ENCODE measurements around the gene WNT5B.

Gene WNT5B

DNA sequence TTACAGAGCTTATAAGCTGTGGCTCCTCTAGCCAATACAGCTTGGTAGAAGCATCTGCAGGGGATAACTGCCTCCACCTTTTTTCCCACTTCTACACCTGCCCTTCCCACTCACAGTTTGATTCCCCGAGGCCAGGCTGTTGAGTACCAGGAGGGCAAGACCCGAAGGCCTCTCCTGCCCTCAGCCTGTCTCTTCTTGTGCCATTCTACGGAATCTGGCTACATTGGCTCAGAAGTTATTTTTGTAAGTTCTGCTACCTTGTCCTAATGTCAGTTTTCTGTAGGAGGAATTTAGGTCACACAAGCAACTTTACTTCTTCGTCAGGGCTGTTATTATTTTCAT lies 46.4 kb upstream of the WNT5B start:
- Histone ChIP-seq H2AFZ (ENCODE audit: insufficient read depth, low read length, poor library complexity) (no peak overlapping the region), H3K9ac (ENCODE audit: low read length) (no peak overlapping the region), H2BK120ac (ENCODE audit: insufficient read depth, low read length, poor library complexity) (no peak overlapping the region), H3K18ac (ENCODE audit: low read length) (no peak overlapping the region), H3K4me2 (ENCODE audit: low read length) (no peak overlapping the region), H3K4ac (ENCODE audit: low read depth, low read length) (no peak overlapping the region), H4K8ac (ENCODE audit: low read depth, low read length) (no peak overlapping the region), H3K79me1 (ENCODE audit: low read length) (no peaks in the 10 kb centered on the region), H3K36me3 (ENCODE audit: control insufficient read depth in 1 of 2, insufficient read depth in 2 of 2, low read length in 2 of 2) (no peaks in the 10 kb centered on the region), H4K91ac (ENCODE audit: low read depth, low read length) (no peak overlapping the region), H4K12ac (ENCODE audit: low read depth, low read length) (no peak overlapping the region), H3K23ac (ENCODE audit: low read length) (no peak overlapping the region), H2BK12ac (ENCODE audit: low read length) (no peak overlapping the region), H3K27ac (ENCODE audit: low read depth, low read length) (no peak overlapping the region), H3K14ac (ENCODE audit: low read length) (no peak overlapping the region), H2AK5ac (ENCODE audit: low read length) (no peak overlapping the region), H3K27me3 (ENCODE audit: insufficient read depth, low read length) (no peaks in the 10 kb centered on the region), H3K79me2 (ENCODE audit: control insufficient read depth, insufficient read depth, low read length, poor library complexity) (no peaks in the 10 kb centered on the region), H3K4me1 (ENCODE audit: control insufficient read depth in 1 of 2, insufficient read depth in 2 of 2, low read length in 2 of 2) (no peaks in the 10 kb centered on the region), H2BK5ac (ENCODE audit: low read depth, low read length, poor library complexity) (no peak overlapping the region), H3K9me3 (ENCODE audit: insufficient read depth, low read depth, low read length) (peaks cover 1% of the 10 kb centered on the region), H3K4me3 (ENCODE audit: low read depth, low read length) (no peak overlapping the region)
- DNase-seq: no peak
- no CpG with 5 or more reads among the region's 4 CpGs for WGBS (ENCODE audit: extremely low coverage, insufficient coverage, insufficient read length)

DNA sequence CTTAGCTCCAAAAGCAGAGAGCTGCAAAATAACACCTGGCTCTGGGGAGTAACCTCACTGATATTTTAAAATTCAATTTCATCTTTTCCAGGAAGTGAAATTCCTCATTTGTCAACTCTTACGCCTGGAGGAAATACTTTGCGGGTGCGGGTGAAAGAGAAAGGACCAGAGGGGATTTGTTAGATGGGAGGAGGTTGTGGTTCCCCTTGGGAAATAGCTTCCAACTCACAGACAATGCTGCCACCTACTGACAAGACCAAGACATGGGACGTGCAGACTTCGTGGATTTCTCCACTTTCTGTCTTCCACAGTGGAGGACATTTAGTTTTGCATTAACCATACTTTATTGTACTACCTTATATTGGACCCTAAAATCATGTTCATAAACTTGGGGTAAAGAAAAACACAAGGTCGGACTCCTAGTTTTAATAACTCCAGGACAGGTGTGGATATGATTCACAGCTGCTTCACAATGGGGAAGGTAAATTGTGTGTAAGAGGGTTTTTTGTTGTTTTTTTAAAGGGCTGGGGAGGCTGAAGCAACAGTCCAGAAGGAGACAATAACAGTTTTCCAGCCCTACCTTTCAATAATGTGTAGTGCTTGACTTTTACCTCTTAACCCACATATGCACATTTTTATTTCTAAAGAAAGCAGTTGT lies 45.5 kb upstream of the WNT5B start:
- no CpG with 5 or more reads among the region's 6 CpGs for WGBS (ENCODE audit: extremely low coverage, insufficient coverage, insufficient read length)
- H3K9me3 ChIP-seq (ENCODE audit: insufficient read depth, low read depth, low read length): peaks cover 1% of the 10 kb centered on the region
- H3K4me1 ChIP-seq (ENCODE audit: control insufficient read depth in 1 of 2, insufficient read depth in 2 of 2, low read length in 2 of 2): no peaks in the 10 kb centered on the region

DNA sequence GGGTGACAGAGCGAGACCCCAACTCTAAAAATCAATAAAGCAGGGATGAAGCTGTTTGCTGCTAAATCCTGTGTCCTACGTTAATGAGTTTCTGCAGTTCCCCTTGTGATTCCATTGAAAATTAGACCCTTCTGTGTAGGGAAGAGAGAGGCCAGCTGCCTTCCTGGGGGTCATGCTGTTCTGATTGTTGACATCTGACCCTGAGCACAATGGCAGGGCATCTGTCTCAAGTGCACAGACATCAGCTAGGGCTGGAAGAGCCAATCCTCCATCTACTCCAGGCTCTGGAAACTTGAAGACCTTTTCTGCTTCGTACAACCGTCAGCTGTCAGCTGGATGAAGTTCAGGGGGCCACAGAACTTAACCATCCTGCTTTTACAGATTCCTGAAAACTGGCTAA lies 44.7 kb upstream of the WNT5B start:
- Histone ChIP-seq H4K91ac (ENCODE audit: low read depth, low read length) (no peak overlapping the region), H3K4me1 (ENCODE audit: control insufficient read depth in 1 of 2, insufficient read depth in 2 of 2, low read length in 2 of 2) (no peaks in the 10 kb centered on the region), H2AK5ac (ENCODE audit: low read length) (no peak overlapping the region), H2BK12ac (ENCODE audit: low read length) (no peak overlapping the region), H3K4ac (ENCODE audit: low read depth, low read length) (no peak overlapping the region), H3K27ac (ENCODE audit: low read depth, low read length) (no peak overlapping the region), H4K8ac (ENCODE audit: low read depth, low read length) (no peak overlapping the region), H3K79me2 (ENCODE audit: control insufficient read depth, insufficient read depth, low read length, poor library complexity) (no peaks in the 10 kb centered on the region), H3K36me3 (ENCODE audit: control insufficient read depth in 1 of 2, insufficient read depth in 2 of 2, low read length in 2 of 2) (no peaks in the 10 kb centered on the region), H2AFZ (ENCODE audit: insufficient read depth, low read length, poor library complexity) (no peak overlapping the region), H3K14ac (ENCODE audit: low read length) (no peak overlapping the region), H4K12ac (ENCODE audit: low read depth, low read length) (no peak overlapping the region), H3K4me3 (ENCODE audit: low read depth, low read length) (no peak overlapping the region), H3K27me3 (ENCODE audit: insufficient read depth, low read length) (no peaks in the 10 kb centered on the region), H3K23ac (ENCODE audit: low read length) (no peak overlapping the region), H3K9ac (ENCODE audit: low read length) (no peak overlapping the region), H2BK120ac (ENCODE audit: insufficient read depth, low read length, poor library complexity) (no peak overlapping the region), H3K18ac (ENCODE audit: low read length) (no peak overlapping the region), H3K79me1 (ENCODE audit: low read length) (no peaks in the 10 kb centered on the region), H3K9me3 (ENCODE audit: insufficient read depth, low read depth, low read length) (peaks cover 1% of the 10 kb centered on the region), H3K4me2 (ENCODE audit: low read length) (no peak overlapping the region), H2BK5ac (ENCODE audit: low read depth, low read length, poor library complexity) (no peak overlapping the region)
- no peak for DNase-seq
- no CpG with 5 or more reads among the region's 4 CpGs for WGBS (ENCODE audit: extremely low coverage, insufficient coverage, insufficient read length)

More for the DNA sequence above, 45.5 kb upstream of the WNT5B start:
- no peaks in the 10 kb centered on the region for H3K36me3 ChIP-seq (ENCODE audit: control insufficient read depth in 1 of 2, insufficient read depth in 2 of 2, low read length in 2 of 2)
- H2BK5ac ChIP-seq (ENCODE audit: low read depth, low read length, poor library complexity): no peak overlapping the region
- H3K4me3 ChIP-seq (ENCODE audit: low read depth, low read length): no peak overlapping the region
- no peak overlapping the region for H3K27ac ChIP-seq (ENCODE audit: low read depth, low read length)
- H2BK12ac ChIP-seq (ENCODE audit: low read length): no peak overlapping the region
- no peak overlapping the region for H3K4me2 ChIP-seq (ENCODE audit: low read length)
- H3K18ac ChIP-seq (ENCODE audit: low read length): no peak overlapping the region
- no peak overlapping the region for H3K23ac ChIP-seq (ENCODE audit: low read length)
- no peak overlapping the region for H3K9ac ChIP-seq (ENCODE audit: low read length)
- no peaks in the 10 kb centered on the region for H3K79me2 ChIP-seq (ENCODE audit: control insufficient read depth, insufficient read depth, low read length, poor library complexity)
- H3K27me3 ChIP-seq (ENCODE audit: insufficient read depth, low read length): no peaks in the 10 kb centered on the region
- no peak overlapping the region for H2BK120ac ChIP-seq (ENCODE audit: insufficient read depth, low read length, poor library complexity)
- no peak overlapping the region for H2AFZ ChIP-seq (ENCODE audit: insufficient read depth, low read length, poor library complexity)
- no peak overlapping the region for H4K8ac ChIP-seq (ENCODE audit: low read depth, low read length)
- H3K79me1 ChIP-seq (ENCODE audit: low read length): no peaks in the 10 kb centered on the region
- H4K91ac ChIP-seq (ENCODE audit: low read depth, low read length): no peak overlapping the region
- no peak overlapping the region for H3K14ac ChIP-seq (ENCODE audit: low read length)
- H3K4ac ChIP-seq (ENCODE audit: low read depth, low read length): no peak overlapping the region
- no peak overlapping the region for H2AK5ac ChIP-seq (ENCODE audit: low read length)
- DNase-seq: peak; percentile 68 to 89
- no peak overlapping the region for H4K12ac ChIP-seq (ENCODE audit: low read depth, low read length)

DNA sequence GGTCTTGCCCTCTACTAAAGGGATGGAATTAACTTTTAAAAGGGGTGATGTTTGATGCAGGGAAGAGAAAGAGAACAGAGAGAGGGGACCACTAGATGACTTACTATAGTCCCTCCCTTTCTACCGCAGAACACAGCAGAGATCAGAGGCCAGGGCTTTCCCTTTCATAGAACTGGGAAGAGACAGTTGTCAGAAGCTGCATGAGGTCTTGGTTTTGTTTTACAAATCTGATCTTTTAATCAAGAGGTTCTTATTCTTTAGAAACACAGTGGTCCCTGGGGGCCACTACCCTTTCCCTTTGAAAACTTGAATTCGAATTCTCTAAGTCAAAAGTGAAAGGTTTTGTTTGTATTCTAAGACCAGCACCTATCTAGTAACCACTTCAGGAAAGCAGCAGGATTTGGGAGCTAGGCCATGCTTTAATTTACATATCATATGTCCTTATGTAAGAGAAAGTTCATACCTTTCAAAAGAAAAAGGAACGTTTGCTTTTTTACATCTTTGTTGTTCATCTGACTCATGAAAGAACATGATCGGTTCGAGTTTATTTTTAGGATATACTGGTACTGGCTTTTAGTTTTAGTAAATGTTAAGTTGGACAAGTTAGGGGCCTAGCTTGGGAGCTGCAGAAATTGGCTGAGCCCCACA lies 41.0 kb upstream of the WNT5B start:
- Histone ChIP-seq H3K9ac (ENCODE audit: low read length) (no peak overlapping the region), H3K4me1 (ENCODE audit: control insufficient read depth in 1 of 2, insufficient read depth in 2 of 2, low read length in 2 of 2) (peaks cover 8 to 16% of the 10 kb centered on the region in 2 experiments), H3K79me1 (ENCODE audit: low read length) (no peaks in the 10 kb centered on the region), H3K27ac (ENCODE audit: low read depth, low read length) (no peak overlapping the region), H3K18ac (ENCODE audit: low read length) (no peak overlapping the region), H3K36me3 (ENCODE audit: control insufficient read depth in 1 of 2, insufficient read depth in 2 of 2, low read length in 2 of 2) (peaks cover 0 to 2% of the 10 kb centered on the region in 2 experiments), H2BK5ac (ENCODE audit: low read depth, low read length, poor library complexity) (no peak overlapping the region), H4K8ac (ENCODE audit: low read depth, low read length) (no peak overlapping the region), H3K9me3 (ENCODE audit: insufficient read depth, low read depth, low read length) (no peaks in the 10 kb centered on the region), H2AK5ac (ENCODE audit: low read length) (no peak overlapping the region), H3K14ac (ENCODE audit: low read length) (no peak overlapping the region), H2BK120ac (ENCODE audit: insufficient read depth, low read length, poor library complexity) (no peak overlapping the region), H4K12ac (ENCODE audit: low read depth, low read length) (no peak overlapping the region), H3K4me3 (ENCODE audit: low read depth, low read length) (no peak overlapping the region), H2AFZ (ENCODE audit: insufficient read depth, low read length, poor library complexity) (no peak overlapping the region), H2BK12ac (ENCODE audit: low read length) (no peak overlapping the region), H3K79me2 (ENCODE audit: control insufficient read depth, insufficient read depth, low read length, poor library complexity) (no peaks in the 10 kb centered on the region), H3K23ac (ENCODE audit: low read length) (no peak overlapping the region), H4K91ac (ENCODE audit: low read depth, low read length) (no peak overlapping the region), H3K4ac (ENCODE audit: low read depth, low read length) (no peak overlapping the region), H3K27me3 (ENCODE audit: insufficient read depth, low read length) (no peaks in the 10 kb centered on the region), H3K4me2 (ENCODE audit: low read length) (no peak overlapping the region)
- no CpG with 5 or more reads among the region's 5 CpGs for WGBS (ENCODE audit: extremely low coverage, insufficient coverage, insufficient read length)
- no peak for DNase-seq
